Omental fat pad (tissue), 4 donors: ENCODE data around the gene TBXT. TPM values are rescaled to one million over a fixed set of nuclear protein-coding genes. Genes with fewer than 3 reads are reported as not detected.

Source experiments
- ATAC-seq: fragments of 150-250 bp; one replicate; pipeline ENCODE4 v1.9.1; 2016; ENCODE audit warnings: mild to moderate bottlenecking, moderate library complexity; ENCODE audit not compliant: low FRiP score
- DNase-seq: peaks from one replicate; pipeline ENCODE4 v3.0.0-alpha.2; 2019; ENCODE audit warnings: low spot score
- total RNA-seq, 4 donors: library from RNA; depleted of rRNA; stranded (reverse); fragments of >200 nt; gene quantifications; one replicate each; pipeline ENCODE4 v1.1.0, GENCODE V29; 2016
- TF ChIP-seq, protein P1 (sequence below), 3 donors: fragments of 450-650 bp; IDR thresholded peaks; one replicate each; pipeline ENCODE4 v1.5.1; 2016 to 2017; ENCODE audit warnings: antibody characterized with exemption in 3 of 3, mild to moderate bottlenecking in 3 of 3, moderate library complexity in 2 of 3

TBXT gene
- total RNA-seq, 4 donors from 2014 or later, result not detected

GRCh38 chr6:166165558-166166313 lies 1.9 kb downstream of the TBXT start:
- DNase-seq (no peak), ATAC-seq (no peak)
- TF ChIP-seq, protein P1, sequence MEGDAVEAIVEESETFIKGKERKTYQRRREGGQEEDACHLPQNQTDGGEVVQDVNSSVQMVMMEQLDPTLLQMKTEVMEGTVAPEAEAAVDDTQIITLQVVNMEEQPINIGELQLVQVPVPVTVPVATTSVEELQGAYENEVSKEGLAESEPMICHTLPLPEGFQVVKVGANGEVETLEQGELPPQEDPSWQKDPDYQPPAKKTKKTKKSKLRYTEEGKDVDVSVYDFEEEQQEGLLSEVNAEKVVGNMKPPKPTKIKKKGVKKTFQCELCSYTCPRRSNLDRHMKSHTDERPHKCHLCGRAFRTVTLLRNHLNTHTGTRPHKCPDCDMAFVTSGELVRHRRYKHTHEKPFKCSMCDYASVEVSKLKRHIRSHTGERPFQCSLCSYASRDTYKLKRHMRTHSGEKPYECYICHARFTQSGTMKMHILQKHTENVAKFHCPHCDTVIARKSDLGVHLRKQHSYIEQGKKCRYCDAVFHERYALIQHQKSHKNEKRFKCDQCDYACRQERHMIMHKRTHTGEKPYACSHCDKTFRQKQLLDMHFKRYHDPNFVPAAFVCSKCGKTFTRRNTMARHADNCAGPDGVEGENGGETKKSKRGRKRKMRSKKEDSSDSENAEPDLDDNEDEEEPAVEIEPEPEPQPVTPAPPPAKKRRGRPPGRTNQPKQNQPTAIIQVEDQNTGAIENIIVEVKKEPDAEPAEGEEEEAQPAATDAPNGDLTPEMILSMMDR (IDR thresholded peaks at IDR 0.05), result no peak

DNA sequence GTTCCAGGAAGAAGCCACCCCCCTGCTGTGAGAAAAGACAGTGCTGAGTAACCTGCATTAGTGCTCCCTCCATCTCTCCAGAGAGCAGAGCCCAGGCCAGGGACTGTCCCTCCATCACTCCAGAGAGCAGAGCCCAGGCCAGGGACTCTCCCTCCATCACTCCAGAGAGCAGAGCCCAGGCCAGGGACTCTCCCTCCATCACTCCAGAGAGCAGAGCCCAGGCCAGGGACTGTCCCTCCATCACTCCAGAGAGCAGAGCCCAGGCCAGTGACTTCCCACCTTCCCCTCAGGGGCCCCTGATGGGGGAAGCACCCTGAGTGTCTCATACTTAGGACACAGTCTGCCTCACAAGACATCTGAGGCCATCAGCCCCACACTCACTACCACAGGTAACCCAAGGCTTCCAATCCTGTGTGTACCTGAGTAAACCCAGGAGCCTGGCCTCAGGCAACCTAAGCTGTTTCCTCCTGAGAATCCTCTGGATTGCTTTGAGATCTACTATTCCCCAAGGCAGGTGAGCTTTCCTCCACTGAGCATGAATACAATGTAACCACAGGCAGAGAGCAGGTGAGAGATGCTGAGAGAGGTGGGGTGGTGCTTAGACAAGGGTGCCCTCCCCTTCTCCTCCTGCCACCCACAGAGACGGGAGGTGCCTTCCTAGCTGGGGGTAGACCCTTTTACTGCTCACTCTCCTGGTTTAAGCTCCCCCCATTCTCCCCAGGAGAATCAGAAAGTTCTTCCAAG lies 4.9 kb downstream of the TBXT start:
- ATAC-seq (no peak), DNase-seq (no peak)
- TF ChIP-seq, protein P1 (IDR thresholded peaks at IDR 0.05), result no peak

- TF ChIP-seq, protein P1 (IDR thresholded peaks at IDR 0.05), result no peak
- DNase-seq, result no peak
- ATAC-seq, result no peak
Measured at GRCh38 chr6:166157930-166158617, 9.6 kb downstream of the TBXT start.

DNA sequence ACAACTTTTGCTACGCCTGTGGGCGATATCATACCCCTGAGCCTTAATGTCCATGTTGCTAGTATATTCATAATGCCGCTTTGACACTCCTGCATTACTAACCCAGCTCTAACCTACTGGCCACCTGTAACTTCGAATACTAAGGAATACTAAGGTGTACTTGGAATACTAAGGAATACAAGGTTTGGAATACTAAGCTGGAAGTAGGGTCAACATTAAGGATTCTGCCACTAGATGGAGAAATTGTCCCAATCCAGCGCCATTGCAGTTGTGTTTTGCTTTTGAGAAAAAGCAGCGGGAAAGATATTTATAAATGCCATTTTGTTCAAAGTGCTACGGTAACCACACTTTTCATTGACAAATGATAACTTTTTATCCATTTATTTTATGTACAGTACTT lies 10.7 kb downstream of the TBXT start:
- DNase-seq (no peak), ATAC-seq (no peak)

GRCh38 chr6:166153966-166154365 lies 13.7 kb downstream of the TBXT start:
- TF ChIP-seq, protein P1 (IDR thresholded peaks at IDR 0.05), result no peak
- no peak for ATAC-seq
- no peak for DNase-seq

More for the DNA sequence above, 10.7 kb downstream of the TBXT start:
- TF ChIP-seq, protein P1 (IDR thresholded peaks at IDR 0.05), result no peak

GRCh38 chr6:166152660-166153059 lies 15.0 kb downstream of the TBXT start:
- no peak for ATAC-seq
- no peak for DNase-seq
- TF ChIP-seq, protein P1 (IDR thresholded peaks at IDR 0.05), result no peak
